HG03457 (cell line): ENCODE measurements around the gene CHST14.

Source experiments
- ATAC-seq: cut with Tn5 transposase; IDR thresholded peaks from one replicate; pipeline ENCODE4 v1.9.1; 2021; ENCODE audit warnings: moderate number of reproducible peaks; ENCODE audit not compliant: unreplicated experiment

The CHST14 gene

GRCh38 chr15:40487816-40488682 is 17.3 kb downstream of the CHST14 start:
- no peak for ATAC-seq

GRCh38 chr15:40489274-40490175 is 18.7 kb downstream of the CHST14 start:
- no peak for ATAC-seq

- no peak for ATAC-seq
These were observed 22.5 kb downstream of the CHST14 start for GRCh38 chr15:40493089-40493840.

- ATAC-seq, result no peak
These were observed 24.7 kb downstream of the CHST14 start for GRCh38 chr15:40495516-40495915.

- no peak for ATAC-seq
These were observed 27.6 kb downstream of the CHST14 start for GRCh38 chr15:40498418-40498817.

GRCh38 chr15:40498891-40499290 is 28.1 kb downstream of the CHST14 start:
- no peak for ATAC-seq

GRCh38 chr15:40499931-40500330 is 29.1 kb downstream of the CHST14 start:
- no peak for ATAC-seq

GRCh38 chr15:40500568-40501330 is 30.0 kb downstream of the CHST14 start:
- no peak for ATAC-seq

- ATAC-seq, result no peak
These were observed 30.7 kb downstream of the CHST14 start for GRCh38 chr15:40501487-40501886.

- no peak for ATAC-seq
These were observed 36.3 kb downstream of the CHST14 start for GRCh38 chr15:40506964-40507571.

GRCh38 chr15:40508216-40508615 is 37.4 kb downstream of the CHST14 start:
- no peak for ATAC-seq

GRCh38 chr15:40510201-40510600 is 39.4 kb downstream of the CHST14 start:
- no peak for ATAC-seq

GRCh38 chr15:40511093-40511471 is 40.3 kb downstream of the CHST14 start:
- ATAC-seq, result no peak

GRCh38 chr15:40511472-40512133 is 40.8 kb downstream of the CHST14 start:
- ATAC-seq, result no peak

GRCh38 chr15:40512440-40512839 is 41.7 kb downstream of the CHST14 start:
- no peak for ATAC-seq

GRCh38 chr15:40513609-40514008 is 42.8 kb downstream of the CHST14 start:
- no peak for ATAC-seq

- no peak for ATAC-seq
These were observed 45.5 kb downstream of the CHST14 start for GRCh38 chr15:40516322-40516721.
